Astrocyte of the hippocampus (primary cell): ENCODE results near the gene SMIM14.
A peak's percentile ranks its signal among the peaks of the same experiment; 100 is the strongest.
"Not testable (repeated sequence)": the region's sequence is repeated elsewhere in the genome, so short reads cannot be mapped to it uniquely, and the experiment has no call there.

Experiments used
- DNase-seq: peaks from one replicate; pipeline ENCODE4 v3.0.0; 2011; ENCODE audit warnings: low read depth, low spot score

The SMIM14 gene

GRCh38 chr4:39597695-39598381 lies 40.8 kb downstream of the SMIM14 start:
- no peak for DNase-seq

- DNase-seq = no peak
Observed at GRCh38 chr4:39596971-39597370, 41.7 kb downstream of the SMIM14 start.

GRCh38 chr4:39591290-39591689 lies 47.4 kb downstream of the SMIM14 start:
- no peak for DNase-seq

- DNase-seq = peak; percentile 65
Observed at GRCh38 chr4:39587881-39588280, 50.8 kb downstream of the SMIM14 start.

- DNase-seq = no peak
Observed at GRCh38 chr4:39574946-39575345, 63.7 kb downstream of the SMIM14 start.

- DNase-seq = no peak
Observed at GRCh38 chr4:39571504-39571903, 67.2 kb downstream of the SMIM14 start.

- DNase-seq = peak; percentile 15
Observed at GRCh38 chr4:39571054-39571453, 67.6 kb downstream of the SMIM14 start.

- no peak for DNase-seq
Observed at GRCh38 chr4:39569209-39569608, 69.5 kb downstream of the SMIM14 start.

GRCh38 chr4:39568805-39569204 lies 69.9 kb downstream of the SMIM14 start:
- no peak for DNase-seq

GRCh38 chr4:39565878-39566600 lies 72.6 kb downstream of the SMIM14 start:
- peak; percentile 76 for DNase-seq

GRCh38 chr4:39563346-39563847 lies 75.3 kb downstream of the SMIM14 start:
- DNase-seq = no peak

- DNase-seq = no peak
Observed at GRCh38 chr4:39562792-39563191, 75.9 kb downstream of the SMIM14 start.

- no peak for DNase-seq
Observed at GRCh38 chr4:39559626-39560025, 79.0 kb downstream of the SMIM14 start.

GRCh38 chr4:39555472-39555871 lies 83.2 kb downstream of the SMIM14 start:
- no peak for DNase-seq

- peak; percentile 36 for DNase-seq
Observed at GRCh38 chr4:39548425-39549067, 90.1 kb downstream of the SMIM14 start.

- no peak for DNase-seq
Observed at GRCh38 chr4:39544580-39545315, 93.9 kb downstream of the SMIM14 start.

GRCh38 chr4:39544080-39544479 lies 94.6 kb downstream of the SMIM14 start:
- not testable (repeated sequence) for DNase-seq

- no peak for DNase-seq
Observed at GRCh38 chr4:39543034-39543433, 95.6 kb downstream of the SMIM14 start.

- no peak for DNase-seq
Observed at GRCh38 chr4:39542611-39543012, 96.1 kb downstream of the SMIM14 start.

- DNase-seq = no peak
Observed at GRCh38 chr4:39541987-39542610, 96.6 kb downstream of the SMIM14 start.

- no peak for DNase-seq
Observed at GRCh38 chr4:39539089-39539611, 99.5 kb downstream of the SMIM14 start.
